NCI-H2196 (cell line): ENCODE measurements around the gene PDE4D.

Experiments used
- DNase-seq: peaks from one replicate; lab custom pipeline; 2025; ENCODE audit not compliant: unreplicated experiment; lab: John Stamatoyannopoulos, UW

PDE4D gene

DNA sequence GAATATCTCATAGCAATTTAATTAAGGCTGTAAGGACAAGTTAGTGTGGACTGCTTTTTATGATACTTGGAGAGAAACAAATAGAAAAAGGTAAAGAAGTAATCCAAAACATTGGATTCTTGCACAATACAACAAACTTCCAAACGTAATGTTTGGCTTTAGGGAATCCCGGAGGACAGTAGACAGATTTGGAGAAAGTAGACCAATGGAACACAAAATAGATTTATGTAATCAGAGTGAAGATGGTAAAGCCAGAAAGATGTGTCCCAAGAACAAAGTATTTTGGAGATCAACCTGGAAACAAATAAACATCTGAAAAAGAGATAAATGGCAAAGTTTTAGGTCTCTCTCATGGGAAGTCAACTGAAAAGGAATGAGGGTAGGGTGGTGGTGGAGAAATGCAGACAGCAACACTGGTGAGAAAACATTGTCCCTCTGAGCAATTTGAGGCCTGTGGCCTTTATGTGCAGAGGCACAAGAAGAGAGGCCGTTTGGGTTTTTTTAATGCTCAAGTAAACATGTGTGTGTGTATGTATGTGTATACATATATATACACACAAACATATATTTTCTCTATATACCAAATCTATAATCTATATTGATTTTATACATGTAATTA lies 620.6 kb downstream of the PDE4D start:
- no peak for DNase-seq

DNA sequence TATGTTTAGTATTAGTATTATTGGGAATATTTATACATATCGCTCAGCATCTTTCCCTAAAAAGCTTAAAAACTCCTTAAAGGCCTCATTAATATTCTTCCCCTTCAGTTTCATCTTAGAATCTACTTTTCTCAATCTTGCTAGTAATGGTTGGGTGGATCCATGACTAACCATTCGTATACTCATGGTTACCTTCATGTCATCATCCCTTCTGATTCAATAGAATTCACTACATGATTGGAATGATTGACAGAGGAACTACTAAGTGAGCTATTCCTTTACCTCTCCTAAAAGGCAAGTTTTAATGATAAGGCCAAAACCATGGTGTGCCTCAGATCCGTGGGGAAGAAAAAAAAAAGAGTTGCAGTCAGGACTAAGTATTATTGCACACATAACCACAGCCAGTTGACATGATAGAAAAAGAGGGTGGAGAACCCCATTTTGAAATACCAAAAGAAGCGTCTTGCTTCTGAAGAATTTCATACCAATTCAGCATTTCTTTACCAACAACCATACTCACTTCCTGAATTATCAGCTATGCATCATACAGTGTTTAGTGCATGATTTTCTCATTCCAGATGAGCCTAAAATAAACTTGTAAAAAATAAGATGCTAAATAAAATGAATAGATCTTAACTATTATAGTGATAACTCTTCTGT lies 624.6 kb downstream of the PDE4D start:
- no peak for DNase-seq

DNA sequence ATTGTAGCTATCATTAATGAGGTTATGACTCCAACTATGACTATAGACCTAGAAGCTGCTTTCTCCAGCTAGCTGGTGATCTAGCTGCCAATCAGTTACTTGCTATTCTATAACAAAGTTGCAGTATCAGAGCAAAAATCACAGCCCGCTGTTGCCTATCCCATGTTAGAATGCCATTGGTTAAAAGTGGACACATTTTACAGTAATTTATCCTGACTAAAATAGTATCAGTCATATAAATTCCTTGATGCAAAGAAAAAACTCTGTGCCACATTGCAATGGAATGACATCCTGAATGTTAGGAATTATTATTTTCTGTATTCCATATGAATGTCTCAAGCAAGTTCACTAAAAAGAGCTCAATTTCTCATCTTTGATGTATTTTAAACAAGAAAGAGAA lies 626.5 kb downstream of the PDE4D start:
- DNase-seq = no peak

DNA sequence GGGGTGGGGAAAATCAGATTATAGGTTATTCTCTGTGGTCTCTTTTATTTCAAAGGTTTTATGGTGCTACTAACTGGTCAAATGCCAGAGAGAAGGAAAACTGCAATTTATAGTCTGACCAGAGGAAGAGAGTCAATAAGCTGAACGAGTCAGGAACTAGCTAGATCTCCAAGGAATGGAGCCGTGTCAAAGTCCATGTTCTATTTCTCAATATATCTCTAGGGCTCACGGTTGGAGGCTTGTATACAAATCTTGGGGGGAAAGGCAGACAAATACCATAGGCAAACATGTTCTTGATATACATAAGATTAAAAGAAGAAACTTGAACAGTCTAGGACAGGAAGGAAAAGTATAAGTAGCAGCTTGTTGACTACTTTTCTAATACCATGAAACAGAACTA lies 627.1 kb downstream of the PDE4D start:
- no peak for DNase-seq

DNA sequence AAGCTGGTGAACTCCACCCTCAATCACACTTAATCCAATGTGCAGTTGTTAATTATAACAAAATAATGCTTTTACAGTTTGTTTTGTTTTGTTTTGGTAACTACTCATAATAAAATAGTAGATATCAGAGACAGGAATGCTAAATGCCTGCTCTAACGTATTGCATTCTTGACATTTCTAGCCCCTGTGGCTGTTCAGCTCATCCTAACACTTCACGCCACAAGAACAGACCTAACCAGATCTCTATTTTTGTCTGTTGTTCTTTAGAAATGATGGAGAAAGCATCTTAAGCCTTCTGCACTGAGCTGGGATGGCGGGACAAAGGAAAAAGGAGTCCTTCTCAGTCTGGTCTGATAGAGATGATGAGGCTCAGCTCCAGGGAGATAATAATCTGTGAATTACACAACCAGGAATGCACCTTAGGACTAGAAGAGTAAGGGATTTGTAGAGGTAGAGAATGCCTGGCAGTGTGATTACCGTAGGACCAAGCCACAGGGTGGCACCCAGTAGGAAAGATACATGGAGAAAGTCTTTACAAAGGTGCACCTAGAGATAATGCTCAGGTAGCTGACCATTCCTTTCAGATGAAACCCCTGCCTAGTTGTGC lies 628.8 kb downstream of the PDE4D start:
- no peak for DNase-seq

DNA sequence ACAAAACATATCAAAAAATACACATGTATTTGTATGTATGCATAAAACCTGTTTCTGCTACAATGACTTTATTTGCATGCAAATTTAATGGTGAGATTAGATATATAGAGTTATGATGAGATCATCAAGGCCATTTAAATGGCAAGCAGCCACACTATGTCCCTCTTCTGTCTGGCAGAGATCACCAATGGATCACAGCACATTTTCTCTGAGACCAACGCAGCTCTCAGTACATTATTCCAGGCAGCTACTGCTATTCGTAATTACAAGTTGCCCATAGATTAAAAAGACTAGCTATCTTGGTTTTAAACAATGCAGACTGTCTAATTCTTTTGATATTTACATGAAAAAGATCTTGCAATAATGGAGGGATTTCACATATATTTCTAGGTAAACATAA lies 629.5 kb downstream of the PDE4D start:
- no peak for DNase-seq

DNA sequence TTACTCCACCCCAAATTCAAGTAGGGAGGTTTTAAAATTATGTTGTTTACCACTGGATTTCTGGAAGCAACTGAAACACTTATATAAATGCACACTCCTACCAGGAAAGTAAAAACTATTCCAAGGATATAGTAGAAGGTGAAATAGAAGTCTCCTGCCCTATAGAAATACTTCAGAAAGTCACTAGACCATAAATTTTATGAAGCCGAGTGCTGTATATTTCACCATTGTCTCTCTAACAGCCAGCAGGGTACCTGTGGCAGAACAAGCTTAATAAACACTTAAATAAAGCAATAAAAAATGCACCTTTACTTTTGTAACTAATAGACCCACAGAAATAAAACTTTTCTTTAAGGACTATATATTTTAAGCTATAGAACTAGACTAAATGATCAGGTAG lies 631.6 kb downstream of the PDE4D start:
- no peak for DNase-seq

DNA sequence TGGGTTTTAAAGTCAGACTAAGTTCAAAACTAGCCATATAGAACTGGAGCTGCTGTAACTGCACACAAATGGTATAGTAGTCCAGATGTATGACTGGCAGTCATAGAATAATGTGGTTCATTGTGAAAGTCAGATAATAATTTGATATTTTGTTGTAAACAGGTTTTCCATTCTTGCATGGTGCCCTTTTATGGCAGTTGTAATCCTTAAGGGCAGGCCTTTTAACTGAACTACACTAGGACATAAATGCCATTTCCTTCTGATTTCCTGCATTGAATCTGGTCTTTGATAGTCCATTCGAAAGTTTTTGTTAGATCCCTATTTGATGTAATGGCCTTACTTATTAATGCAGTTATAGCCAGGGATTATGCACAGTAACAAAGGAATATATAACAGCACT lies 632.6 kb downstream of the PDE4D start:
- no peak for DNase-seq

DNA sequence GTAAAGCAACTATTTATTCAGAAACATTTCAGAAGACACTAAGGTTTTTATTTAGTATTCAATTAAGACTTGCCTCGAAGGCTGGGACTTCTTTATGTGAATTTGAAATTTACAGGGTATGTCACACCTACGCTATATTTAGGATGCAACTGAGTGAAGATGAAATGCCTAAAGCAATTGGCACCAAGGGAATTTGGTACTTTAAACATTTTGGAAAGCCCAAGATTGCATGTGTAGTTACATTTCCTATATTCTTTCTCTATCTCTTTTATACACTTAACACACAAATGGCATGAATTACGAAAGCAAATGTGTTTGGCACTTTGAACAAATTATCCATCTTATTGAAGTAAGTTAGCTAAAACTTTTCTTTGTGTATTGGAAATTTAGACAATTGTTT lies 633.3 kb downstream of the PDE4D start:
- DNase-seq = no peak

DNA sequence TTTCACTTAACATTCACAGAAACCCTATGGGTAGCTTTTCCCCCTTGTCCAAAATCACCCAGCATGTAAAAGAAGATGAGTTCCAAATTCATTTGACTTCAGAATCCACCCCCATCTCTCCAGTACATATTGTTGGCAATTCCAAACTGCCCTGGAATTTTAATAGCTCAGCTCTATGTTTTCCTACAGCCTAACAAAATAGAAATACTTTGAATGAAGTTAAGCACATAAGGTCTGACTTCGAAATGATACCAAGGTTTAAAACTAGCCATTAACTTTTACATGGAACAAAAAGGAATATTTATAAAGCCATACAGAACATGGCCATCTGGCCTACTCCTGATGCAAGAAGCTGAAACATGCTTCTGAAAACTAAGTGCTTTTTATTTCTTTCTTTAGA lies 634.3 kb downstream of the PDE4D start:
- no peak for DNase-seq

DNA sequence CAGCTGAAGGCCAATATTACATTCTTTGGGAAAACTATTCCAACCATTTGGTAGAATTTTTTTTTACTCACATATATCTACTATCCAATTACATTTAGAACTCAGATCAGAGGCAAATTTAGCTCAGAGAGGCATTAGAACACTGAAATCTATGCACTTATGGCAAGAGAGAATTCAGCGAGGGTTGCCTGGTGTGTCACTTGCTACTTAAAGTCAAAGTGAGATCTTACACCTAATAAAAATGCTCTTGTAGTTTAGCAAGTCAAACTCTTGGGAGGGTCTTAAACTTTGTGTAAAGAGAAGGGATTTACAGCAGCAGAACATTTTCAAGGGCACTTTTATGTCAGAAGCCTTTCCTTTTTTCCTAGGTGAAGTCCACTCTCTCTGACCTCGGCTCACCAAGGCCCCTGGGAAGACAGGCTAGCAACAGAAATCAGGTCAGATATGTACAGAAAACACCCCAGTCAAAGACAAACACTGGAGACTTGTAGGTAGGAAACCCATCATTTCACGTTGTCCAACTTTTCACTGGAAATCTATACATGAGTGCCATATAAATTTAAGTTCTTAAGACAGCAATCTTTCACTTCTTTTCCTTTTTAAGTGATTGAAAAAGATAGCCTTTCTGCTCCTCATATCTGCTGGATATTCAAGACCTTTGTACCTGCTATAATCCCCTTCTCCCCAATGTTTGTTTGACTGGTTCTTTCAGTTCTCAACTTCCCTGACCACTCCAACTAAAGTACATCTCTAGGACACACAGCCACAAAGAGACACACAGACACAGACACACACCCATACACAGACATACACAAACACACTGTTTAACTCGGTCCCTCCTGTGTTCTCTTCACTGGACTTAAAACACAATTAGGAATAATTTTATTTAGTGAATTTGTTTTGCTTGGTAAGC lies 635.8 kb downstream of the PDE4D start:
- DNase-seq = no peak

DNA sequence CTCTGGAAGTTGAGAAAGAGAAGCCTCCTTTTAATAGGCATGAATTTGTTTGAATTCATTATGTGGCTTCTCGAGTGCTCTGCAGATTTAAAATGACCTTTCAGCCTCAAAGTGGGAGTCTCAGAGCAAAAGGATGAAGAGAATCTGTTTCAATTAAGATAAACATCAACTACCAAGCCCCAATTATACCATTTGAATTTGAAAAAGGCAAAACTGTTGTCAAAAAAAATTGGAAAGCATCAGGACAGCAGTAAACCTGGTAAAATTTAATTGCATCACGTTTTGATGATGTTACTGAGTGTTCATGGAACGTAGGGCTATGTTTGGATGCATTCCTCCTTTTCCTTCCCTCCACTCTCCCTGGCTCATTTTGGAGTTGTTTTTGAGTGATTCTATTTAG lies 637.2 kb downstream of the PDE4D start:
- no peak for DNase-seq

DNA sequence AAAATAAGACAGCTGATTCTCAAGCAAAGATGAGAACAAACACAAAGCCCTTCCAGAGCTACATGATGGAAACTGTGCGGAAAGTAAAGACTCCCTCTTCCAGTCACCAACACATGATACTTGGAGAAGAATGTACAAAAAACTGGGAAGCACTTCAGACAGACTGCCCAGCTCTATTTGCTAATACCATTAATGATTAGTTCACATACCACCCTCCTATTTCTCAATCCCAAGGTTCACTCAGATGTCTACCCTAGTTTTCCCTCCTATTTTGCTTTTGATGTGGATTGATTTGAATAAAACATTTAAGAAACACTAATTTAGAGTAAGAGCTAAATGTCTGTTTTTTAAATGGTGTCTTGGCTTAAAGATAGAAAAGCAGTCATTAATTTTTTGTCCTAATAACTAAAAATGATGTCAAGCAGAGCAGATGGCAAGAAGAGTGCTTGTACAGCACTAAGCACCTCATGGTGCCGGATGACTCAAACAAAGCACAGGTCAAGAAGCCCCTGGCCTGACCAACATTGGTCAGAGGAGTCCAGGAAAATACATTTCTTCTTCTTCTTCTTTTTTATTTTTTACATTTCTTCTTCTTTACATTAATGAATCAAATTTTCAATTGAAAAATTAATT lies 639.4 kb downstream of the PDE4D start:
- no peak for DNase-seq

DNA sequence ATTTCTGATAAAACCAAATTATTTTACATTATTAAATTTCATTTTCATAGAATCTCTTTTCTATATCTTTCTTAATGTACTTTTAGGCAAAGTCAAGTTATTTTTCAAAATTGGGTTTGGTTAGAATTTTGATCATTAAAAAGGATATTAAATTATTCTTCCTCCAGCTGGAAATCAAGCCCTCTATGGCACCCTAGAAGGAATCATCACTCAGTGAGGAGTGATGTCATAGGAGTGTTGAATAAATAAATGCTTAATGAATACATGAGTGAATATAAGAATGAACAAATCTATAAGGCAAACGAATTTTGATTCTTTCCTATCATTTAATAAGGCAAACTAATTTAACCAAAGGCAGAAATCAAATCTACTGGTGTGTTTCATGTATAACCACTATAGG lies 639.9 kb downstream of the PDE4D start:
- no peak for DNase-seq

DNA sequence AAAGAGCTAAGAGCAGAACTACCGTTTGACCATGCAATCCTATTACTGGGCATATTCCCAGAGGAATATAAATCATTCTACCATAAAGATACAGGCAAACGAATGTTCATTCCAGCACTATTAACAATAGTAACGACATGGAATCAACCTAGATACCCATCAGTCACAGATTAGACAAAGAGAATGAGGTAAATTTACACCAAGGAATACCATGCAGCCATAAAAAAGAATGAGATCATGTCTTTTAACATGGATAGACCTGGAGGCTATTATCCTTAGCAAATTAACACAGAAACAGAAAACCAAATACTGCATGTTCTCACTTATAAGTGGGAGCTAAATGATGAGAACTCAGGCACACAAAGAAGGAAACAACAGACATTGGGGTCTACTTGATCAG lies 641.9 kb downstream of the PDE4D start:
- no peak for DNase-seq

DNA sequence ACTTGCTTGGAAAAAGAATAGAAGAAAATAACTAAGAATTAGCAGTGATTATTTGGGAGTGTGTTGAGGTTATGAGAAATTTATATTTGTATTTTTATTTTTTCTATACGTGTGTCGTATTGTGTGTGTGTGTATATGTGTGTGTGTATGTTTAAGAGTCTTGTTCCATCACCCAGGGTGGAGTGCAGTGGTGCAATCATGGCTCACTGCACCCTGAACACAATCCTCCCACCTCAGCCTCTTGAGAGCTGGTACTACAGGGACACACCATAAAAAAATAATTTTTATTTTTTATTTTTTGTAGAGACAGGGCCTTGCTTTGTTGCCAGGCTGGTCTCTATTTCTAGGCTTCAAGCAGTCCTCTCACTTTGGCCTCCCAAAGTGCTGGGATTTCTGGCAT lies 643.8 kb downstream of the PDE4D start:
- no peak for DNase-seq

DNA sequence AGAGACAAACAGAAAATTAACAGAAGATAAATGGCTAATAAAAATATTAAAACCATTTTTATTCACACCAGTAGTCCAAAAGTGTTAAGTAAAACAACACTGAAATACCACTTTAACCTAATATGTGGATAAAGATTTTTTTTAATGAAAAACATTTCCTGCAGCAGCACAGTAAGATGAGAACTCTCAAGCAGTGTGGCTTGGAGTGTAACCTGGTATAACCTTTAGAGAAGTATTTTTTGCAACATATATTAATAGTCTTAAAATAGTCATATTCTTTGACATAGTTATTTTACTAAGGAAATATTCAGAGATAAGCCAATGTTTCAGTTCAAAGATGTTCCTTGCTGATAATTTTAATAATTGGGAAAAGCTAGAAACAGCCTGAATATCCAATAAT lies 644.4 kb downstream of the PDE4D start:
- no peak for DNase-seq

DNA sequence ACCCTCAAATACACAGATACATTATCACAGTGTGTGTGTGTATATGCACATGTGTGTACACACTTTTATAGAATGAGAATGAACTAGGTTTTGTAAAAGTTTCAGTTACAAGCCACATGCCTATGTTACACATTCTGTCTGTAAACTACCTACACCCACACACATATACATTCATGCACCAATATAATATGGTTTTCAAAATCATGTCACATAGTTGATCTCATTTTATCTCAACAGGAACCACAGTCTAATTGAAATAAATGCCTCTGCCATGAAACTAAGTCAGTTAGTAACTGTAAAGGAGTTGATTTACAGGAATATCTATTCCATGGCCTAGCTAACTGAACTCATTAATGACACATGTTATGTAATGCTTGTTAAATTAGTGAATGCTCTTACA lies 646.6 kb downstream of the PDE4D start:
- DNase-seq = no peak

DNA sequence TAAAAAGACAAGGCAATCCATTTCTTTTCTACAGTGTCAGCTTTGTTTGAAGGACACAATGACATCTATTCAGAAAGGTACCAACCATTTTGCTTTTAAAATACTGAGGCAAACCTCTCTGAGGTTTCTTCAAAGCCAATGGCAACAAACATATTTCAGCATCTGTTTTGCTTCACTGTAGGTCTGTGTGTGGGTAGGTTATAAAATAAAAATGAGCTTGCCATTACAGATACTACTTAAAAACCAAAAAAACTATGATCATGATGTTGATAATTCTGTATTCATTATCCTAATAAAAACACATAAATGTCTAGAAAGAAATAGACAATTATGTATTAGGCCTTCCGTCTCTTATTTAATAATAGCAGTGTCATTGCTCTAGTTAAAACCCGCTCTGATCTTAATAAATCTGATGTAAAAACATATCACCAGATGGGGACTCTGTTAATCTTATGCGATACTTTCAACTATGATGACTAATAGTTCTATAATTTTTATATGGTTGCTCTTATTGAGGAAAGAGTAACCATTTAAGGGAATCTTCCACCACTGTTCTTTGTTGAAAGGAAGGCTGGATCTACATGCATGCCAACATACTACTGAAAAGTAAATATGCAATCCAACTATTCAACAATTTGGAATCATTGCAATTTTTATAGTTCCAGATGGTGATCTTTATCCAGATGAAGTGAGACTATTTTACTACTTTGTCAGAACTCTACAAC lies 647.2 kb downstream of the PDE4D start:
- no peak for DNase-seq

DNA sequence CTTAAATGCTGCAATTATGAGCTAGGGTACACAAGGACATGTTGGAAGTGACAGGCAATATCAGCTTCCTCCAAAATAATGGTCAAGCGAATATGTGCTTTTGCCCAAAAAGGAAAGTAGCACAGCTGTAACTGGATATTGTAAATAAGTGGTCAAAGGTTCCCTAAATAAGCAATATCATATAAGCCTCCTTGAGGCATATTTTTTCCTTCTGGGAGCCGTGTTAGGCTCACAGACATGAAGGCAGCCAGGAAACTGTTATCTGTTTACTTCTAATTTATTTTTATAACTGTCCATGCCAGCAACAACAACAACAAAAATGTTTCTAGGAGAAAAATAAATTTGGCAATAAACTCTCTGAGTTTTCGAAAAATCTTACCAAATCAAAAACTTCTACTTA lies 648.3 kb downstream of the PDE4D start:
- DNase-seq = no peak

DNA sequence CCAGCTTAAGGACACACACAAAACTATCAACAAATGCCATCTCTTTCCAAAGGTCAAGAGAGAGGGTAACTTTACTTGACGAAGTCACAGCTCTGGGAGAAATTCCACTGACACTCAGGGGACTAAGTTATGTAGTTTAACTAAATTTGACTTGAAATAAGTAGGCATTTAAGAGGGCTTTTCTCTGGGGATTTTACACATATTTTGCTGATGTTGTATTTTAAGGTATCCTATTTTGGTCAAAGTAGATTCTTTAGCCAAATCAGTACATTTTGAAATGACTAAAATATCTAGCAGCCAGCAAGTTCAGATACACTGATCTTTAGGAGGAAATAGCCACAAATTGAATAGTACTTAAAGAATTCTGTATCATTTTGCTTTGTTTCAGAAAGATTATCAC lies 652.0 kb downstream of the PDE4D start:
- DNase-seq = no peak
